HCT116 (cell line): ENCODE results near the gene EEIG1.

ENCODE experiments used
- CTCF ChIP-seq, 3 experiments: fragments of 200-600 bp in 1 of 3; sonication (generic) in 1 of 3; IDR thresholded peaks in 2 of 3; conservative IDR thresholded peaks in 1 of 3; 2 replicates each; pipeline ENCODE4 v1.5.1; 2012 to 2017; ENCODE audit warnings: low read depth in 2 of 3, low read length in 2 of 3, antibody characterized with exemption in 1 of 3, borderline replicate concordance in 1 of 3, control low read depth in 1 of 3, mild to moderate bottlenecking in 1 of 3, mixed read lengths in 1 of 3, mixed run types in 1 of 3, moderate library complexity in 1 of 3; ENCODE audit not compliant: insufficient read depth in 1 of 3
- EZH2 ChIP-seq: fragments of 200-600 bp; sonication (generic); IDR thresholded peaks from 2 replicates; pipeline ENCODE4 v1.6.1; 2017; ENCODE audit warnings: antibody characterized with exemption, mixed run types

- no peak for TF ChIP-seq EZH2
- TF ChIP-seq CTCF (IDR thresholded peaks at IDR 0.05 in 2 of 3, conservative IDR thresholded peaks at IDR 0.05 in 1 of 3; ENCODE audit: borderline replicate concordance in 1 of 3, insufficient read depth in 1 of 3, low read depth in 2 of 3, low read length in 2 of 3) = no peak
These were observed 13.5 kb downstream of the EEIG1 start for GRCh38 chr9:127967151-127967809.
